H9 (cell line): ENCODE results near the gene JSRP1. TPM values are rescaled to one million over a fixed set of nuclear protein-coding genes. Genes with fewer than 3 reads are reported as not detected.

Experiments used
- DNase-seq: peaks from one replicate; pipeline ENCODE4 v3.0.0-alpha.2; 2017
- H2AFZ ChIP-seq: one replicate; pipeline ENCODE4 v1.6.1; 2013; ENCODE audit warnings: mild to moderate bottlenecking, low read length, control low read depth, moderate library complexity
- H2AK5ac ChIP-seq: 2 replicates; pipeline ENCODE4 v1.6.1; 2013; ENCODE audit warnings: low read length, control low read depth, mixed read lengths; ENCODE audit not compliant: insufficient read length
- H2BK120ac ChIP-seq: one replicate; pipeline ENCODE4 v1.6.1; 2013; ENCODE audit warnings: low read depth, mild to moderate bottlenecking, low read length, control low read depth, inconsistent platforms; ENCODE audit not compliant: poor library complexity, severe bottlenecking
- H2BK12ac ChIP-seq: 2 replicates; pipeline ENCODE4 v1.6.1; 2013; ENCODE audit warnings: low read length, control low read depth, mixed read lengths, low read depth; ENCODE audit not compliant: insufficient read length
- H2BK15ac ChIP-seq: 2 replicates; pipeline ENCODE4 v1.6.1; 2013; ENCODE audit warnings: low read depth, low read length, control low read depth
- H2BK20ac ChIP-seq: one replicate; pipeline ENCODE4 v1.6.1; 2013; ENCODE audit warnings: low read depth, mild to moderate bottlenecking, low read length, control low read depth, inconsistent platforms; ENCODE audit not compliant: poor library complexity, severe bottlenecking
- H2BK5ac ChIP-seq: 2 replicates; pipeline ENCODE4 v1.6.1; 2013; ENCODE audit warnings: low read length, control low read depth, mixed read lengths; ENCODE audit not compliant: insufficient read length
- H3K14ac ChIP-seq: 2 replicates; pipeline ENCODE4 v1.6.1; 2013; ENCODE audit warnings: low read length, control low read depth; ENCODE audit not compliant: insufficient read depth
- H3K18ac ChIP-seq: 2 replicates; pipeline ENCODE4 v1.6.1; 2013; ENCODE audit warnings: low read depth, mild to moderate bottlenecking, mixed read lengths, low read length, control low read depth; ENCODE audit not compliant: insufficient read length
- H3K23ac ChIP-seq: 2 replicates; pipeline ENCODE4 v1.6.1; 2013; ENCODE audit warnings: low read length, control low read depth, mixed read lengths, low read depth; ENCODE audit not compliant: insufficient read length
- H3K23me2 ChIP-seq: 2 replicates; pipeline ENCODE4 v1.6.1; 2013; ENCODE audit warnings: low read depth, mild to moderate bottlenecking, mixed read lengths, low read length, control low read depth; ENCODE audit not compliant: insufficient read length, poor library complexity, severe bottlenecking
- H3K27ac ChIP-seq: 2 replicates; pipeline ENCODE4 v1.5.1; 2013; ENCODE audit warnings: low read length, control low read depth, mixed read lengths, low read depth; ENCODE audit not compliant: insufficient read length
- H3K27me3 ChIP-seq: 2 replicates; pipeline ENCODE4 v1.6.1; 2013; ENCODE audit warnings: low read length, control low read depth, inconsistent platforms; ENCODE audit not compliant: insufficient read depth
- H3K4ac ChIP-seq: 2 replicates; pipeline ENCODE4 v1.6.1; 2013; ENCODE audit warnings: low read depth, mild to moderate bottlenecking, control low read depth, inconsistent platforms, low read length, moderate library complexity
- H3K4me1 ChIP-seq: 2 replicates; pipeline ENCODE4 v1.6.1; 2013; ENCODE audit warnings: low read length, control low read depth, inconsistent platforms; ENCODE audit not compliant: insufficient read depth
- H3K4me2 ChIP-seq: 2 replicates; pipeline ENCODE4 v1.6.1; 2013; ENCODE audit warnings: low read length, control low read depth, mixed read lengths; ENCODE audit not compliant: insufficient read length, insufficient read depth
- H3K56ac ChIP-seq: 2 replicates; pipeline ENCODE4 v1.6.1; 2013; ENCODE audit warnings: low read depth, mild to moderate bottlenecking, mixed read lengths, low read length, control low read depth; ENCODE audit not compliant: insufficient read length
- H3K79me1 ChIP-seq: 2 replicates; pipeline ENCODE4 v1.6.1; 2013; ENCODE audit warnings: low read depth, mild to moderate bottlenecking, moderate library complexity, low read length, control low read depth, inconsistent platforms; ENCODE audit not compliant: insufficient read depth, poor library complexity, severe bottlenecking
- H3K79me2 ChIP-seq: 2 replicates; pipeline ENCODE4 v1.6.1; 2013; ENCODE audit warnings: low read length, control low read depth, inconsistent platforms; ENCODE audit not compliant: insufficient read depth
- H3K9ac ChIP-seq: 2 replicates; pipeline ENCODE4 v1.6.1; 2013; ENCODE audit warnings: low read length, control low read depth, mixed read lengths; ENCODE audit not compliant: insufficient read length; ENCODE audit errors: extremely low read depth
- H3K9me3 ChIP-seq: one replicate; pipeline ENCODE4 v1.6.1; 2013; ENCODE audit warnings: low read depth, low read length, inconsistent platforms; ENCODE audit not compliant: control insufficient read depth
- H3T11ph ChIP-seq: one replicate; pipeline ENCODE4 v1.6.1; 2013; ENCODE audit warnings: mild to moderate bottlenecking, low read length, control low read depth, inconsistent platforms
- H4K20me1 ChIP-seq: one replicate; pipeline ENCODE4 v1.6.1; 2013; ENCODE audit not compliant: control insufficient read depth, insufficient read length, insufficient read depth
- H4K5ac ChIP-seq: 2 replicates; pipeline ENCODE4 v1.6.1; 2013; ENCODE audit warnings: low read depth, mild to moderate bottlenecking, mixed read lengths, low read length, control low read depth; ENCODE audit not compliant: insufficient read length
- H4K8ac ChIP-seq: replicated peaks from 2 replicates; pipeline ENCODE4 v1.6.1; 2013; ENCODE audit warnings: low read length, control low read depth, mixed read lengths, low read depth; ENCODE audit not compliant: insufficient read length
- H4K91ac ChIP-seq: 2 replicates; pipeline ENCODE4 v1.6.1; 2013; ENCODE audit warnings: low read depth, mild to moderate bottlenecking, moderate library complexity, mixed read lengths, low read length, control low read depth; ENCODE audit not compliant: insufficient read length
- H3K27ac Mint-ChIP-seq, 3 experiments: 2 replicates in 2 of 3; 3 replicates in 1 of 3; pipeline ENCODE4 v1.8.0; 2020 to 2021; ENCODE audit warnings: mixed read lengths in 3 of 3, mild to moderate bottlenecking in 1 of 3, moderate library complexity in 1 of 3
- H3K27me3 Mint-ChIP-seq: 2 replicates; pipeline ENCODE4 v1.8.0; 2021; ENCODE audit warnings: low read depth, mild to moderate bottlenecking, moderate library complexity, mixed read lengths
- H3K36me3 Mint-ChIP-seq, 3 experiments: 2 replicates in 2 of 3; 3 replicates in 1 of 3; pipeline ENCODE4 v1.8.0; 2020 to 2021; ENCODE audit warnings: low read depth in 3 of 3, mixed read lengths in 3 of 3; ENCODE audit not compliant: insufficient read depth in 1 of 3
- H3K4me1 Mint-ChIP-seq, 2 experiments: 2 replicates each; pipeline ENCODE4 v1.8.0; 2020; ENCODE audit warnings: mixed read lengths in 2 of 2
- H3K4me3 Mint-ChIP-seq, 2 experiments: 2 replicates in 1 of 2; 3 replicates in 1 of 2; pipeline ENCODE4 v1.8.0; 2020 to 2021; ENCODE audit warnings: mild to moderate bottlenecking in 2 of 2, mixed read lengths in 2 of 2, moderate library complexity in 1 of 2
- H3K9me3 Mint-ChIP-seq, 2 experiments: 2 replicates in 1 of 2; 3 replicates in 1 of 2; pipeline ENCODE4 v1.8.0; 2020; ENCODE audit warnings: mild to moderate bottlenecking in 2 of 2, mixed read lengths in 2 of 2, moderate library complexity in 1 of 2
- WGBS: extraction: QIAGEN DNeasy Blood & Tissue Kit; methylation state at CpG from one replicate; pipeline ENCODE4 v1.1.7; 2013; ENCODE audit warnings: missing lambda C conversion rate, low lambda C conversion rate, mixed read lengths; ENCODE audit not compliant: insufficient read length; ENCODE audit errors: extremely low coverage; 5-methylcytosine and 5-hydroxymethylcytosine counted together
- total RNA-seq: library from RNA; stranded (reverse); gene quantifications from 2 replicates; pipeline ENCODE4 v1.2.1, GENCODE V29; 2021
- TF ChIP-seq, protein P1 (sequence below): fragments of 200-600 bp; sonication (generic); conservative IDR thresholded peaks from 3 replicates; pipeline ENCODE4 v1.8.0; 2021; ENCODE audit warnings: antibody characterized with exemption, mild to moderate bottlenecking

The JSRP1 gene
- total RNA-seq, 1 experiment from 2014 or later = 0.90 TPM

- Histone ChIP-seq H4K8ac (no peak overlapping the region), H2BK120ac (no peak overlapping the region), H2BK5ac (no peak overlapping the region), H2BK12ac (no peak overlapping the region), H3K9me3 (no peaks in the 10 kb centered on the region), H3K27me3 (peaks cover 35% of the 10 kb centered on the region; the same call in 1 of the 2 replicates), H3K56ac (no peak overlapping the region), H3T11ph (no peak overlapping the region), H3K23ac (no peak overlapping the region), H2AK5ac (no peak overlapping the region), H3K18ac (no peak overlapping the region), H3K4me2 (peak overlapping the region; percentile 65), H3K9ac (no peak overlapping the region), H3K14ac (no peak overlapping the region; the same call in 1 of the 2 replicates), H3K4me1 (no peaks in the 10 kb centered on the region), H2AFZ (no peak overlapping the region), H4K91ac (no peak overlapping the region), H4K5ac (no peak overlapping the region), H3K4ac (no peak overlapping the region), H3K27ac (no peak overlapping the region), H4K20me1 (no peaks in the 10 kb centered on the region), H3K79me1 (no peaks in the 10 kb centered on the region), H2BK20ac (no peak overlapping the region), H2BK15ac (no peak overlapping the region; the same call in 1 of the 2 replicates), H3K23me2 (no peaks in the 10 kb centered on the region), H3K79me2 (no peaks in the 10 kb centered on the region)
- Mint-ChIP-seq H3K9me3 (peaks cover 5 to 6% of the 10 kb centered on the region in 2 experiments; a peak in 3 of 5 replicates), H3K4me1 (peaks cover 7 to 21% of the 10 kb centered on the region in 2 experiments; a peak in 3 of 4 replicates), H3K36me3 (peaks cover 0 to 7% (median 4%) of the 10 kb centered on the region in 3 experiments; a peak in 3 of 7 replicates), H3K27ac (no peak overlapping the region), H3K4me3 (peak overlapping the region; percentile 42 to 64; a peak in 3 of 5 replicates), H3K27me3 (peaks cover 95% of the 10 kb centered on the region)
- TF ChIP-seq, protein P1, sequence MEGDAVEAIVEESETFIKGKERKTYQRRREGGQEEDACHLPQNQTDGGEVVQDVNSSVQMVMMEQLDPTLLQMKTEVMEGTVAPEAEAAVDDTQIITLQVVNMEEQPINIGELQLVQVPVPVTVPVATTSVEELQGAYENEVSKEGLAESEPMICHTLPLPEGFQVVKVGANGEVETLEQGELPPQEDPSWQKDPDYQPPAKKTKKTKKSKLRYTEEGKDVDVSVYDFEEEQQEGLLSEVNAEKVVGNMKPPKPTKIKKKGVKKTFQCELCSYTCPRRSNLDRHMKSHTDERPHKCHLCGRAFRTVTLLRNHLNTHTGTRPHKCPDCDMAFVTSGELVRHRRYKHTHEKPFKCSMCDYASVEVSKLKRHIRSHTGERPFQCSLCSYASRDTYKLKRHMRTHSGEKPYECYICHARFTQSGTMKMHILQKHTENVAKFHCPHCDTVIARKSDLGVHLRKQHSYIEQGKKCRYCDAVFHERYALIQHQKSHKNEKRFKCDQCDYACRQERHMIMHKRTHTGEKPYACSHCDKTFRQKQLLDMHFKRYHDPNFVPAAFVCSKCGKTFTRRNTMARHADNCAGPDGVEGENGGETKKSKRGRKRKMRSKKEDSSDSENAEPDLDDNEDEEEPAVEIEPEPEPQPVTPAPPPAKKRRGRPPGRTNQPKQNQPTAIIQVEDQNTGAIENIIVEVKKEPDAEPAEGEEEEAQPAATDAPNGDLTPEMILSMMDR = no peak
- peak; percentile 67 for DNase-seq
- no CpG with 5 or more reads among the region's 82 CpGs for WGBS
Observed at GRCh38 chr19:2290441-2291184, 34.4 kb upstream of the JSRP1 start.
